ENCODE data around the gene XCL1.
"Not testable (repeated sequence)": the region's sequence is repeated elsewhere in the genome, so short reads cannot be mapped to it uniquely, and the experiment has no call there.

The XCL1 gene, protein sequence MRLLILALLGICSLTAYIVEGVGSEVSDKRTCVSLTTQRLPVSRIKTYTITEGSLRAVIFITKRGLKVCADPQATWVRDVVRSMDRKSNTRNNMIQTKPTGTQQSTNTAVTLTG

DNA sequence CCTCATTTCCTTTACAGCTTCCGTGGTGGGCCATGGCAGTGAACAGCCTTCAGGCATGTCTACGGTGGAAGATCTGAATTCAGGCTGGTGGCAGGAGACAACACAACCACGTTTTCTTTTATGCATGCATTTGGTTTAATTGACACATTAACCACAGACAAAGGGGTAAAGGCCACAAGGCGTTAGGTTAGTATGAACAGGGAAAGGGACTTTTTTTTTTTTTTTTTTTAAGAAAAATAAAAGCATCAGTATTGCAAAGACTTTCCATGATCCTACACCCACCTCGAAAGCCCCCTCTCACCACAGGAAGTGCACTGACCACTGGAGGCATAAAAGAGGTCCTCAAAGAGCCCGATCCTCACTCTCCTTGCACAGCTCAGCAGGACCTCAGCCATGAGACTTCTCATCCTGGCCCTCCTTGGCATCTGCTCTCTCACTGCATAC is at the start of gene XCL1:
Gene XCL1, plus strand, starts transcription at position 361 of the 444 bp plus-strand sequence. Its CDS starts 33 bp downstream, at position 394.
- H3K36me3 ChIP-seq (ENCODE audit: control insufficient read depth, insufficient read depth, low read length); H3K4me3 ChIP-seq (replicated peaks; ENCODE audit: low read depth, low read length); H3K27me3 ChIP-seq (replicated peaks; ENCODE audit: control insufficient read depth, insufficient read depth, low read length); DNase-seq (ENCODE audit: extremely low read depth, insufficient read length): not testable (repeated sequence)

DNA sequence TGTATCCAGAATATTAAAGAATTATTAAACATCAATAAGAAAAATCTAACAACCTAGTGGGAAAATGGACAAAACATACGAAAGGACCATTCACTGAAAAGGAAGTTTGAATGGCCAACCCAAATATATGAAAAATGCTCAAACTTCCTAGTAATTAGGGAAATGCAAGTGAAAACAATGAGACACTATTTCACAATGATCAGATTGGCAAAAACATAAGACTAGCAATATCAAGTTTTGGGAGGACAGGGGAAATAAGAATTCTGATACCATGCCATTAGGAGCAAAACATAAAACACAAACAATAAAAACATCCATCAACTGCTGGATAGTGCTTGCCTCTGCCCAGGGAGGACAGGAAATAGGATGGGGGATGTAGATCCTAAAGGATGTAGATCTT is 46.9 kb upstream of the XCL1 start:
- Histone ChIP-seq H3K36me3 (ENCODE audit: control insufficient read depth, insufficient read depth, low read length) (no peaks in the 10 kb centered on the region), H3K27me3 (replicated peaks; ENCODE audit: control insufficient read depth, insufficient read depth, low read length) (no peaks in the 10 kb centered on the region), H3K4me3 (replicated peaks; ENCODE audit: low read depth, low read length) (no peak overlapping the region)
- TF ChIP-seq, protein P1, sequence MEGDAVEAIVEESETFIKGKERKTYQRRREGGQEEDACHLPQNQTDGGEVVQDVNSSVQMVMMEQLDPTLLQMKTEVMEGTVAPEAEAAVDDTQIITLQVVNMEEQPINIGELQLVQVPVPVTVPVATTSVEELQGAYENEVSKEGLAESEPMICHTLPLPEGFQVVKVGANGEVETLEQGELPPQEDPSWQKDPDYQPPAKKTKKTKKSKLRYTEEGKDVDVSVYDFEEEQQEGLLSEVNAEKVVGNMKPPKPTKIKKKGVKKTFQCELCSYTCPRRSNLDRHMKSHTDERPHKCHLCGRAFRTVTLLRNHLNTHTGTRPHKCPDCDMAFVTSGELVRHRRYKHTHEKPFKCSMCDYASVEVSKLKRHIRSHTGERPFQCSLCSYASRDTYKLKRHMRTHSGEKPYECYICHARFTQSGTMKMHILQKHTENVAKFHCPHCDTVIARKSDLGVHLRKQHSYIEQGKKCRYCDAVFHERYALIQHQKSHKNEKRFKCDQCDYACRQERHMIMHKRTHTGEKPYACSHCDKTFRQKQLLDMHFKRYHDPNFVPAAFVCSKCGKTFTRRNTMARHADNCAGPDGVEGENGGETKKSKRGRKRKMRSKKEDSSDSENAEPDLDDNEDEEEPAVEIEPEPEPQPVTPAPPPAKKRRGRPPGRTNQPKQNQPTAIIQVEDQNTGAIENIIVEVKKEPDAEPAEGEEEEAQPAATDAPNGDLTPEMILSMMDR (IDR thresholded peaks at IDR 0.05; ENCODE audit: insufficient read depth, low read length, poor library complexity, severe bottlenecking), result no peak
- no peak for DNase-seq (ENCODE audit: extremely low read depth, insufficient read length)

DNA sequence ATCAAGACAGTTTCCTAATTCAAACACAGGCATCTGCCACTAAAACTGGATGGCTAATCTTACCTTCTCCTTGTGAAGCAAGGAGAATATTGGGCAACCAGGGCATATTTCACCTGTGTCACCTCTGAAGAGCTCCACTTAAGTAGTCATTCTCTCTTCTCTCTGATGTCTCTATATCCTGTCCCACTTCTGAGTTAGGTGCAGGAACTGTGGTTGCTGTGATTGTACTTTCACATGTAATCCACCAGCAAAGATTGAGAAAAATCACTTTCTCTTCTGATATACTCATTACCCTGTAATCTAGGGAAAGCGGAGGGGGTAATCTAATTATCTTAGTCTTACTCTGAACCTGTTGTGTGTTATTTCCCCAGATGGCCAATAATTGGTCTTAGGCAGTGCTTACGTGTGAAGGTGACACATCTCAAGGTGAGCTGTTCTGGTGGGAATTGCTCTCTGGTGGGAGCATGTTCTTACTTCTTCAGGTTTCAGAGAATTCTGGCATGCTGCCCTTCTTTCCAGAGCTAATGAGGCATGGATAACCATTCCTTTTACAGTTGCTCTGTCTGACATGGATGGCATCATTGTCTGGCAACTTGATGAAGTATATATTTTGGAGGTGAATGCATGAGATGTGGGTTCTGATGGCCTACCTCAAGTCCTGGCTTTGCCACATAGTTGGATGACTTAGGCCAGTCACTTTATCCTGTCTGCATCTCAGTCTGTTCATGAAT is 44.6 kb upstream of the XCL1 start:
- no peak for DNase-seq (ENCODE audit: extremely low read depth, insufficient read length)
- H3K36me3 ChIP-seq (ENCODE audit: control insufficient read depth, insufficient read depth, low read length), result no peaks in the 10 kb centered on the region
- TF ChIP-seq, protein P1 (IDR thresholded peaks at IDR 0.05; ENCODE audit: insufficient read depth, low read length, poor library complexity, severe bottlenecking), result no peak
- H3K4me3 ChIP-seq (replicated peaks; ENCODE audit: low read depth, low read length), result no peak overlapping the region
- no peaks in the 10 kb centered on the region for H3K27me3 ChIP-seq (replicated peaks; ENCODE audit: control insufficient read depth, insufficient read depth, low read length)

DNA sequence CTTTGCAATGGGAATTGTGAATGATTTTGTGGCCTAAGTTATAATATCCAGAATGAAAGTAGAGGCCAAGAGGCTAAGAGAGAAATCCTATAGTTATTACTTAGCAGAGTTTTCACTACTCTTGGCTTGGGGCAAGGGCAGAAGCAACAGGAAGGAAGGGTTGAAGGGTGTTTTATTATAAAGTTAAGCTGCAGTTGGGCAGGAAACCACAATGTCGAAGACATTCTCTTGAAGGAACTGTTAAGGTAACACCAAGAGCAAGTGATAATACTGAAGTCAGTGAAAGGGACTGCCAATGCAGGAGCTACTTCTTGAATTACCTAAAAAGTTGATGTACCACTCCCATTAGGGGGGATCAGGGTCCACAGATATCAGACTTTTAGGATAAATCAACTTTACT is 40.9 kb upstream of the XCL1 start:
- DNase-seq (ENCODE audit: extremely low read depth, insufficient read length), result no peak
- no peak overlapping the region for H3K4me3 ChIP-seq (replicated peaks; ENCODE audit: low read depth, low read length)
- no peaks in the 10 kb centered on the region for H3K36me3 ChIP-seq (ENCODE audit: control insufficient read depth, insufficient read depth, low read length)
- H3K27me3 ChIP-seq (replicated peaks; ENCODE audit: control insufficient read depth, insufficient read depth, low read length), result no peaks in the 10 kb centered on the region
- TF ChIP-seq, protein P1 (IDR thresholded peaks at IDR 0.05; ENCODE audit: insufficient read depth, low read length, poor library complexity, severe bottlenecking), result no peak

DNA sequence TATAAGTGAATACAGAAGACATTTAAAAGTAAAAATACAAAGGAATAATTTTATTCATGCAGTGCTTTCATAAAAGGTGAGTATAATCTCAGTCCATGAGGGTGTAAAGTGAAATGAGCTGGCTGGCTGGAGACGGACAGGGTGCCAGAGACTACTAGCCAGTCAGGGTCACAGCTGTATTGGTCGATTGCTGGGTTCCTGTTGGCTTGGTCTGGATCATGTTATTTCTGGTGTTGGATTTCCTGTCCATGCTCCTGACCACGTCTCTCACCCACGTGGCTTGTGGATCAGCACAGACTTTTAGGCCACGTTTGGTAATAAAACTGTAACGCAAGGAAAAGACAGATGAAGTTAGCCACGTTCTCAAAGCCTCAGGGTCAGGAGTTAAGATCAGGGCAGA is 35.6 kb upstream of the XCL1 start:
- not testable (repeated sequence) for H3K4me3 ChIP-seq (replicated peaks; ENCODE audit: low read depth, low read length); H3K36me3 ChIP-seq (ENCODE audit: control insufficient read depth, insufficient read depth, low read length); DNase-seq (ENCODE audit: extremely low read depth, insufficient read length); H3K27me3 ChIP-seq (replicated peaks; ENCODE audit: control insufficient read depth, insufficient read depth, low read length)

DNA sequence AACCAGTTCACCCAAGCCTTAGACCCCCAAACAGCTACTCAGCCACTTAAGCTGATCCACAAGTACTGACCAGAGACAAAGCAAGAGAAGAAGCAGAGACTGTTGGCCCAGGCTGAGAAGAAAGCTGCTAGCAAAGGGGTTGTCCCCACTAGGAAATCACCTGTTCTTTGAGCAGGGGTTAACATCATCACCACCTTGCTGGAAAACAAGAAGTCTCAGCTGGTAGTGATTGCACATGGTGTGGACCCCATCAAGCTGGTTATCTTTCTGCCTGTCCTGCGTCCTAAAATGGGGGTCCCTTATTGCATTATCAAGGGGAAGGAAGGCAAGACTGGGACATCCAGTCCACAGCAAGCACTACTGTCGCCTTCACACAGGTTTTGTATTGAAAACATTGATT is 33.4 kb upstream of the XCL1 start:
- not testable (repeated sequence) for H3K27me3 ChIP-seq (replicated peaks; ENCODE audit: control insufficient read depth, insufficient read depth, low read length); H3K4me3 ChIP-seq (replicated peaks; ENCODE audit: low read depth, low read length); H3K36me3 ChIP-seq (ENCODE audit: control insufficient read depth, insufficient read depth, low read length); DNase-seq (ENCODE audit: extremely low read depth, insufficient read length)

DNA sequence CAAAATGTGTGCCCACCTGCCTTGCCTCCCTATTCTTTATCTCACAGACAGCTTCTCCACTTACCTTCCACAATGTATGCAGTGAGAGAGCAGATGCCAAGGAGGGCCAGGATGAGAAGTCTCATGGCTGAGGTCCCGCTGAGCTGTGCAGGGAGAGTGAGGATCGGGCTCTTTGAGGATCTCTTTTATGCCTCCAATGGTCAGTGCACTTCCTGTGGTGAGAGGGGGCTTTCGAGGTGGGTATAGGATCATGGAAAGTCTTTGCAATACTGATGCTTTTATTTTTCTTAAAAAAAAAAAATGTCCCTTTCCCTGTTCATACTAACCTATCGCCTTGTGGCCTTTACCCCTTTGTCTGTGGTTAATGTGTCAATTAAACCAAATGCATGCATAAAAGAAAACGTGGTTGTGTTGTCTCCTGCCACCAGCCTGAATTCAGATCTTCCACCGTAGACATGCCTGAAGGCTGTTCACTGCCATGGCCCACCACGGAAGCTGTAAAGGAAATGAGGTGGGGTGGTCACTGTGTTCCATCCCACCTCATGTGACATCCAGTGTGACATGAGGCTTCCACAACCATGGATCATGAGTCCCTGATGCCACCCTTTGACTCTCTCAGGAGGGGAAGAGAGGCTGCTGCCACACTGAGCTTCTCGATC is 32.4 kb upstream of the XCL1 start, which contains the start of gene XCL2:
Gene XCL2, minus strand, starts transcription at position 158 of the 659 bp plus-strand sequence. Its CDS starts 33 bp downstream, at position 125.
- not testable (repeated sequence) for H3K36me3 ChIP-seq (ENCODE audit: control insufficient read depth, insufficient read depth, low read length); H3K27me3 ChIP-seq (replicated peaks; ENCODE audit: control insufficient read depth, insufficient read depth, low read length); H3K4me3 ChIP-seq (replicated peaks; ENCODE audit: low read depth, low read length); DNase-seq (ENCODE audit: extremely low read depth, insufficient read length)
